HFFc6 (cell line): ENCODE measurements around the gene NEK7. TPM values are rescaled to one million over a fixed set of nuclear protein-coding genes. Genes with fewer than 3 reads are reported as not detected.

Experiments
- DNase-seq: peaks from one replicate; pipeline ENCODE4 v3.0.0-alpha.2; 2018
- H3K27ac Mint-ChIP-seq: 2 replicates; pipeline ENCODE4 v1.8.0; 2020; ENCODE audit warnings: mild to moderate bottlenecking, mixed read lengths
- H3K27me3 Mint-ChIP-seq: 2 replicates; pipeline ENCODE4 v1.8.0; 2021; ENCODE audit warnings: mild to moderate bottlenecking, moderate library complexity, mixed read lengths; ENCODE audit not compliant: insufficient read depth
- H3K36me3 Mint-ChIP-seq: 2 replicates; pipeline ENCODE4 v1.8.0; 2021; ENCODE audit warnings: low read depth, mixed read lengths
- H3K4me1 Mint-ChIP-seq: 2 replicates; pipeline ENCODE4 v1.8.0; 2020; ENCODE audit warnings: low read depth, mixed read lengths
- H3K4me3 Mint-ChIP-seq: 2 replicates; pipeline ENCODE4 v1.8.0; 2020; ENCODE audit warnings: mild to moderate bottlenecking, moderate library complexity, mixed read lengths
- H3K9me3 Mint-ChIP-seq: 2 replicates; pipeline ENCODE4 v1.8.0; 2020; ENCODE audit warnings: mild to moderate bottlenecking, mixed read lengths
- CTCF ChIP-seq: fragments of 200-600 bp; sonication (generic); IDR thresholded peaks from 2 replicates; pipeline ENCODE4 v1.5.0; 2021; ENCODE audit warnings: antibody characterized with exemption, mild to moderate bottlenecking
- total RNA-seq, 6 experiments: library from RNA; stranded (reverse); fragmentation: NEBNext Ultra II Directional; extraction: Animal tissue kit (Norgen Biotek cat#: 25700); gene quantifications; 2 replicates in 1 of 6; 3 replicates in 5 of 6; pipeline ENCODE4 v1.2.3, GENCODE V29; 2021

Gene NEK7
- total RNA-seq, 6 experiments from 2014 or later, result 452 to 692 (median 485) TPM

- no peak for TF ChIP-seq CTCF
- DNase-seq, result no peak
- peaks cover 95% of the 10 kb centered on the region for H3K4me1 Mint-ChIP-seq
- no peaks in the 10 kb centered on the region for H3K27me3 Mint-ChIP-seq
- no peaks in the 10 kb centered on the region for H3K9me3 Mint-ChIP-seq
- H3K4me3 Mint-ChIP-seq, result peak overlapping the region; percentile 49
- H3K36me3 Mint-ChIP-seq, result peaks cover 27% of the 10 kb centered on the region
- H3K27ac Mint-ChIP-seq, result peak overlapping the region; percentile 40
These were observed 12.9 kb downstream of the NEK7 start for GRCh38 chr1:198169672-198170071.

- H3K4me3 Mint-ChIP-seq, result peak overlapping the region; percentile 38; the same call in 1 of the 2 replicates
These were observed 15.1 kb downstream of the NEK7 start for GRCh38 chr1:198171667-198172540.

GRCh38 chr1:198173832-198174231 lies 17.0 kb downstream of the NEK7 start:
- H3K4me3 Mint-ChIP-seq, result no peak overlapping the region
- H3K27me3 Mint-ChIP-seq, result no peaks in the 10 kb centered on the region
- H3K4me1 Mint-ChIP-seq, result peaks cover 95% of the 10 kb centered on the region
- H3K36me3 Mint-ChIP-seq, result peaks cover 9% of the 10 kb centered on the region; the same call in 1 of the 2 replicates
- no peak for DNase-seq
- TF ChIP-seq CTCF, result no peak
- H3K9me3 Mint-ChIP-seq, result no peaks in the 10 kb centered on the region
- peak overlapping the region; percentile 85 for H3K27ac Mint-ChIP-seq

More at GRCh38 chr1:198171667-198172540, 15.1 kb downstream of the NEK7 start:
- Mint-ChIP-seq H3K9me3 (no peaks in the 10 kb centered on the region), H3K27ac (peak overlapping the region; percentile 72), H3K27me3 (no peaks in the 10 kb centered on the region), H3K36me3 (peaks cover 14% of the 10 kb centered on the region), H3K4me1 (peaks cover 95% of the 10 kb centered on the region)
- no peak for TF ChIP-seq CTCF
- DNase-seq, result no peak

GRCh38 chr1:198174297-198174696 lies 17.5 kb downstream of the NEK7 start:
- H3K9me3 Mint-ChIP-seq, result no peaks in the 10 kb centered on the region
- H3K36me3 Mint-ChIP-seq, result peaks cover 9% of the 10 kb centered on the region; the same call in 1 of the 2 replicates
- H3K4me3 Mint-ChIP-seq, result peak overlapping the region; percentile 71
- DNase-seq, result no peak
- peak overlapping the region; percentile 85 for H3K27ac Mint-ChIP-seq
- H3K27me3 Mint-ChIP-seq, result no peaks in the 10 kb centered on the region
- no peak for TF ChIP-seq CTCF
- H3K4me1 Mint-ChIP-seq, result peaks cover 95% of the 10 kb centered on the region

- peak overlapping the region; percentile 59 for H3K27ac Mint-ChIP-seq
- H3K4me3 Mint-ChIP-seq, result peak overlapping the region; percentile 41
- no peak for TF ChIP-seq CTCF
- no peaks in the 10 kb centered on the region for H3K27me3 Mint-ChIP-seq
- H3K36me3 Mint-ChIP-seq, result peaks cover 5% of the 10 kb centered on the region; the same call in 1 of the 2 replicates
- DNase-seq, result peak; percentile 62
- H3K4me1 Mint-ChIP-seq, result peaks cover 95% of the 10 kb centered on the region
- no peaks in the 10 kb centered on the region for H3K9me3 Mint-ChIP-seq
These were observed 18.8 kb downstream of the NEK7 start for GRCh38 chr1:198175423-198176170.
